SJCRH30 (cell line): ENCODE measurements around the gene GPR21. TPM values are rescaled to one million over a fixed set of nuclear protein-coding genes. Genes with fewer than 3 reads are reported as not detected.

ENCODE experiments used
- DNase-seq, 2 experiments: peaks; one replicate each; pipeline ENCODE4 v3.0.0-alpha.2; 2015 to 2020
- H3K27ac ChIP-seq: fragments of 250-450 bp; sonication (Bioruptor Pico); 2 replicates; pipeline ENCODE4 v1.5.1; 2020; ENCODE audit warnings: mild to moderate bottlenecking, moderate library complexity
- H3K27me3 ChIP-seq: fragments of 250-450 bp; sonication (Bioruptor Pico); 2 replicates; pipeline ENCODE4 v1.5.1; 2020; ENCODE audit warnings: mild to moderate bottlenecking, moderate library complexity
- H3K36me3 ChIP-seq: fragments of 250-450 bp; sonication (Bioruptor Pico); 2 replicates; pipeline ENCODE4 v1.5.1; 2020; ENCODE audit warnings: mild to moderate bottlenecking, moderate library complexity
- H3K4me1 ChIP-seq: fragments of 250-450 bp; sonication (Bioruptor Pico); 2 replicates; pipeline ENCODE4 v1.5.1; 2020; ENCODE audit warnings: mild to moderate bottlenecking, moderate library complexity
- H3K4me3 ChIP-seq: fragments of 250-450 bp; sonication (Bioruptor Pico); 2 replicates; pipeline ENCODE4 v1.5.1; 2020; ENCODE audit warnings: mild to moderate bottlenecking, moderate library complexity
- H3K9me3 ChIP-seq: fragments of 250-450 bp; sonication (Bioruptor Pico); replicated peaks from 2 replicates; pipeline ENCODE4 v1.5.1; 2020; ENCODE audit warnings: mild to moderate bottlenecking, moderate library complexity
- total RNA-seq: library from RNA; depleted of rRNA; stranded (reverse); fragments of >200 nt; shearing (Covaris generic); gene quantifications from 2 replicates; pipeline ENCODE4 v1.2.3, GENCODE V29; 2014

GPR21 gene
- total RNA-seq, 1 experiment from 2014 or later = 1.7 TPM

DNA sequence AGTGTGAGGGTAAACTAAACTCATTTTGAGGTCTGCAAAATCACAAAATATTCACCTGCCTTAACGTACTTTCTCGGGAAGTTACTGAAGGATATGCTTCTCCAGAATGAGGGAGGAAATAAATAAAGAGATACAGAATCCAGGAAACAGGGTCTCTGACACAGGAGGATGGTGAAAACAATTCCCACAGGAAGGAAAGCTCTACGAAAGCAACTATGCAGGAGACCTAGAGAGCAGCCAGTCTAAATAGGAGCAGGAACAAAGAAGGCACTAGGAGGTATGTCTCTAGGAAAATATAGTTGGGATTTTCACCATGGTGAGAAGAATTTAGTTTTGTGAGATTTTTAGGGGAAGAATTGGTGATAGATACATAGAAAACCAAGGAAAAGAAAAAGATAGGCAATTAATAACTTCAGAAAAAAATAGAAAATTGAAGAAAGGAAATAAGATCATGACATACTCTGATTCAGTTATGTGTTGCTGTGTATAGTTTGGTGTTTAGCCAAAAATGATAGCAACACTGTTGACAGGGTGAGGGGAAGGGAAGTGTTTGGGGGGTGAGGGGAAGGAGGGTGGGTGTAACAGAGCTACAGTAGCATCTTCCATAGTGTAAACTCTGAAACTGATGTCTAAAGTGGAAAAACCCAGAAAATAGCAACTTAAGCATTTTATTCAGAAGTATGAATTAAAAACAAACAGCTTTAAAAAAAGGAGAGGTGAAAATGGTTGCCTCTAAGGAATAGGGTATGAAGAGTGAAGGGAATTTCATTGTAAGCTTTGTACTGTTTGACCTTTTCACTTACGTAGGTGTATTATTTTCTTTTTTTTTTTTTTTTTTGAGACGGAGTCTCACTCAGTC, 9.8 kb downstream of the GPR21 start:
- no peak overlapping the region for H3K4me3 ChIP-seq
- H3K36me3 ChIP-seq = peaks cover 31% of the 10 kb centered on the region
- no peak overlapping the region for H3K27ac ChIP-seq
- no peaks in the 10 kb centered on the region for H3K9me3 ChIP-seq
- DNase-seq = no peak
- H3K27me3 ChIP-seq = no peaks in the 10 kb centered on the region
- no peaks in the 10 kb centered on the region for H3K4me1 ChIP-seq

- peaks cover 27% of the 10 kb centered on the region for H3K36me3 ChIP-seq
- DNase-seq = no peak
- no peak overlapping the region for H3K4me3 ChIP-seq
- no peaks in the 10 kb centered on the region for H3K9me3 ChIP-seq
- H3K27me3 ChIP-seq = no peaks in the 10 kb centered on the region
- no peaks in the 10 kb centered on the region for H3K4me1 ChIP-seq
- no peak overlapping the region for H3K27ac ChIP-seq
Measured at GRCh38 chr9:123044586-123044985, 11.1 kb downstream of the GPR21 start.

DNA sequence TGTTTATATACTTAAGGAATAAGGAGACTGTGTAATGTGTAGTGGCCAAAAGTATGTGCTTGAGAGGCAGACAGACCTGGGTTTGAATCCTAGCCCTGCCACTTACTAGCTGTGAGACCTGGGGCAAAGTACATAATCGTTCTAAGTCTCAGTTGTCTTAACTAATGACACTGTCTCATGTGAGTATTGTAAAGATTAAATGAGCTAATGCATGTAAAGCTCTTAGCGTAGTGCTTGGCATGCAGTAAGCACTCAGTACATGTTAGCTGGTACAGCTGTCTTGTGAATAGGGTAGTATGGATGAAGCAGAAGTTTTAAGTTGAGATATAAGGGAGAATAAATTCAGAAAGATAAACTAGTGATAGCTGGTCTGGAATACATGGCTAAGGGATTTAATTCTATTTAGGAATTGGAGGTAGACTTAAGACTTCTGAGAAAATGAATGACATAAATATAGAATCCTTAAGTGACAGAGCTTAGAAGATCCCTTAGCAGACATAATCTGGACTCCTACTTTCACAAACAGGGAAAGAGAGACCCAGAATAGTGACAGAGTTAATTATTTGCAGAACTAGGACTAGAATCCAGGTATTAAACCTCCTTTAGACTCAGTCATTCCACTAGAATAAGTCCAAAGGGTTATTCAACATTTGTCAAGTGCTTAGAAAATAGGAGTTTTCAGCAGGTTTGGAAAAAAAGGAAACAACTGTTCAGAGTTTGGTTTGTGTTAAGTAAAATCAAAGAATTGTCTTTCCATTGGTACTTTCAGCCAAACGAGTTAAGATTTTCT, 13.1 kb downstream of the GPR21 start:
- no peaks in the 10 kb centered on the region for H3K4me1 ChIP-seq
- no peaks in the 10 kb centered on the region for H3K27me3 ChIP-seq
- no peak for DNase-seq
- no peak overlapping the region for H3K27ac ChIP-seq
- H3K36me3 ChIP-seq = peaks cover 18% of the 10 kb centered on the region
- H3K9me3 ChIP-seq = no peaks in the 10 kb centered on the region
- H3K4me3 ChIP-seq = no peak overlapping the region

GRCh38 chr9:123048748-123049147, 15.3 kb downstream of the GPR21 start:
- Histone ChIP-seq H3K4me1 (no peaks in the 10 kb centered on the region; the same call in 1 of the 2 replicates), H3K27ac (no peak overlapping the region)
- DNase-seq = no peak

GRCh38 chr9:123049589-123050222, 16.2 kb downstream of the GPR21 start:
- no peaks in the 10 kb centered on the region for H3K9me3 ChIP-seq
- H3K27ac ChIP-seq = no peak overlapping the region
- no peak overlapping the region for H3K4me3 ChIP-seq
- H3K27me3 ChIP-seq = no peaks in the 10 kb centered on the region
- no peaks in the 10 kb centered on the region; the same call in 1 of the 2 replicates for H3K4me1 ChIP-seq
- DNase-seq = no peak
- H3K36me3 ChIP-seq = peaks cover 11% of the 10 kb centered on the region

More at GRCh38 chr9:123048748-123049147, 15.3 kb downstream of the GPR21 start:
- H3K4me3 ChIP-seq = no peak overlapping the region
- no peaks in the 10 kb centered on the region for H3K9me3 ChIP-seq
- H3K27me3 ChIP-seq = no peaks in the 10 kb centered on the region
- H3K36me3 ChIP-seq = peaks cover 8% of the 10 kb centered on the region; the same call in 1 of the 2 replicates

DNA sequence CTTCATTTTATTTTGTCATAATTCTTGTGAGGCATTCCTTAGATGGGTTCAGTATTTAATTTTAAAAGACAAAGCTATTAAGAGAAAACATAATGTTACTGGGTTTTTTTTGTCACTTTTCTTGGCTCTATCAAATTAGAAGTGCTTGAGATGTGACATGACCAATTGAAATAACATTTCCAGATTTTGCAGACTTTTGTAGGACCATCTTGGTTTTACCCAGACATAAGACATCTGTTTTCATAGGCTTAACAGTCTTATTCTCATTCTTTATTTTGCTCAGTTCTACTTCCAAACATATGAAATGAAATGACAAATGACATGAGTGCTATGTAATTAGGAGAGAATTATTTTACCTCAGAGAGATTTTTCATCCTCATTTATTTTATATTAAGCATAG, 19.6 kb downstream of the GPR21 start:
- Histone ChIP-seq H3K27me3 (no peaks in the 10 kb centered on the region), H3K27ac (no peak overlapping the region), H3K9me3 (no peaks in the 10 kb centered on the region), H3K36me3 (peaks cover 17% of the 10 kb centered on the region), H3K4me1 (no peaks in the 10 kb centered on the region; the same call in 1 of the 2 replicates), H3K4me3 (no peak overlapping the region)
- no peak for DNase-seq

DNA sequence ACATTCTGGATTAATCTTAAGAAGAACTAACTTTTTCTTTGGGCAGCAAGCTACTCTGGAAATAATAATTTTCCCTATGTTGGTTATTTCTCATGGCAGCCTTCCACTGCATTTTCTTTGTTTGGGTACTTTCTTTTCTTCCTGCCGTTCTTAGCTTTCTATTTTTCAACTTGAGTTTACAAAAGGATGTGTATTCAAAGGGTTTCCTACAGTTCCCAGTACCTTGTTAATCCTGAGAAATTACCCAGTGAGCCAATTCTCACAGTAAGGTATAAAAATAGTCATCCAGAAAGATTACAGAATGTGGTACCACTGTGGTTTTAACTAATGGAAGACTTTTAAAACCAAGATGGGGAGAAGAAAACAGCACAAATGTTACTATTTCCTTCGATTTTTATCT, 20.2 kb downstream of the GPR21 start:
- no peaks in the 10 kb centered on the region; the same call in 1 of the 2 replicates for H3K4me1 ChIP-seq
- no peak overlapping the region for H3K4me3 ChIP-seq
- H3K27ac ChIP-seq = no peak overlapping the region
- H3K27me3 ChIP-seq = no peaks in the 10 kb centered on the region
- H3K9me3 ChIP-seq = no peaks in the 10 kb centered on the region
- H3K36me3 ChIP-seq = peaks cover 17% of the 10 kb centered on the region
- no peak for DNase-seq

- no peaks in the 10 kb centered on the region for H3K27me3 ChIP-seq
- peaks cover 20% of the 10 kb centered on the region for H3K36me3 ChIP-seq
- H3K27ac ChIP-seq = no peak overlapping the region
- no peak for DNase-seq
- no peaks in the 10 kb centered on the region for H3K9me3 ChIP-seq
- H3K4me3 ChIP-seq = no peak overlapping the region
- H3K4me1 ChIP-seq = peaks cover 23% of the 10 kb centered on the region
Measured at GRCh38 chr9:123058834-123059233, 25.4 kb downstream of the GPR21 start.

DNA sequence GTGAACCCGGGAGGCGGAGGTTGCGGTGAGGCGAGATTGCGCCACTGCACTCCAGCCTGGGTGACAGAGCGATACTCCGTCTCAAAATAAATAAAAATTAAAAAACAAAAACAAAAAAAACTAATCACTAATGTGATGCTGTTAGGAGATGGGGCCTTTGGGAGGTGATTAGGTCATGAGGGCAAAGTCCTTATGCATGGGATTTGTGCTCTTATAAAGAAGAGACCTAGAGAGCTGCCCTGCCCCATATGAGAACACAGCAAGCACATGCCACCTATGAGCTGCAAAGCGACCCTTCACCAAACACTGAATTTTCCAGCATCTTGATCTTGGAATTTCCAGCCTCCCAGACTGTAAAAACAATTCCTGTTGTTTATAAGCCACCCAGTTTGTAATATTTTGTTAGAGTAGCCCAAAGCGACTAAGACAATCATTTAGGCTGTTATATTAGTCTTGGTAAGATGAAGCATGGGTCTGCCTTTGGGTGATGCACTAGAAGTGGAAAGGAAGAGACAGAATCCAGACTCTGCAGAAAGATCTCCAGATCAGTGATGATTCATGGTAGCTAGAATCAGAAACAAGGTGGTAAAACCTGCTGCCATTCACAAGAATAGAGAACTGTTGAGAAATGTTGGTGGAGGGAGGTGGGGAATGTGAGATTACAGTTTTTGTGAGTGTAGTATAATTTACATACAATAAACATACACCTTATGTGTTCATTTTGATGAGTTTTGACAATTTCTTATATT, 26.2 kb downstream of the GPR21 start:
- Histone ChIP-seq H3K27me3 (no peaks in the 10 kb centered on the region), H3K4me3 (no peak overlapping the region), H3K9me3 (no peaks in the 10 kb centered on the region), H3K36me3 (peaks cover 17% of the 10 kb centered on the region), H3K27ac (no peak overlapping the region), H3K4me1 (peaks cover 31% of the 10 kb centered on the region)
- DNase-seq = no peak

- no peak for DNase-seq
Measured at GRCh38 chr9:123061216-123061615, 27.7 kb downstream of the GPR21 start.

DNA sequence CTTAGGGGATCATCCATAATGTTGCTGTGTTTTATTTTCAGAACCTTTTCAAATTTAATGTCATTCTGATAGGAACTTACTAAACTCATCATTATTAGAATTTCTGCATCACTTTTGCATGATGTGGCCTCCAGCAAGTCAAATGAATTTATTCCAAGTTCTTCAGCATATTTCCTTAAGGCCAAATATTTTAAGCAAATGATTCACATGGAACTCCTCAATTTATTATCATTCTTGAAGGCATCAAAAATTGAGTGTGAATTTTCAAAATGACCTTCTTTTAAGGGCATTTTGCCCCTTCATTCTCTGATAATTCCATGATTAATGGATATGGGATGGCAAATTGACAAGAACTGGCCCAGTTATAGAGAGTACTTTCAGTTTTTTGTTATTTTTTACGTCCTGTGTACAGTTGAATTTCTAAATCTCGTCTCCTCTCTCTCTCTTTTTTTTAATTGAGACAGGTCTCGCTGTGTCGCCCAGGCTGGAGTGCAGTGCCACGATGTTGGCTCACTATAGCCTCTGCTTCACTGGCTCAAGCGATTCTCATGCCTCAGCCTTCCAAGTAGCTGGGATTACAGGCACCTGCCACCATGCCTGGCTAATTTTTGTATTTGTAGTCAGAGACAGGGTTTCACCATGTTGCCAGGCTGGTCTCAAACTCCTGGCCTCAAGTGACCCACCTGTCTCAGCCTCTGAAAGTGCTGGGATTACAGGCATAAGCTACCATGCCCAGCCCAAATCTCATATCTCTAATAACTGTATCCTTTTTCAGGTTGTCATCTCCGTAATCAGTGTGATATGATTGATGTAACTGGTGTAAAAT, 29.1 kb downstream of the GPR21 start:
- Histone ChIP-seq H3K9me3 (no peaks in the 10 kb centered on the region), H3K4me1 (peaks cover 36% of the 10 kb centered on the region), H3K36me3 (peaks cover 26% of the 10 kb centered on the region), H3K27ac (peak overlapping the region; percentile 33), H3K27me3 (no peaks in the 10 kb centered on the region), H3K4me3 (no peak overlapping the region)
- DNase-seq = peak; percentile 63 to 68

More at GRCh38 chr9:123061216-123061615, 27.7 kb downstream of the GPR21 start:
- Histone ChIP-seq H3K9me3 (no peaks in the 10 kb centered on the region), H3K4me3 (no peak overlapping the region), H3K36me3 (peaks cover 13% of the 10 kb centered on the region), H3K27ac (no peak overlapping the region), H3K4me1 (peaks cover 36% of the 10 kb centered on the region), H3K27me3 (no peaks in the 10 kb centered on the region)

- no peaks in the 10 kb centered on the region for H3K27me3 ChIP-seq
- peak overlapping the region; percentile 33 for H3K27ac ChIP-seq
- H3K4me1 ChIP-seq = peaks cover 36% of the 10 kb centered on the region
- H3K36me3 ChIP-seq = peaks cover 28% of the 10 kb centered on the region
- peak in 1 of 2 experiments; percentile 24 for DNase-seq
- no peaks in the 10 kb centered on the region for H3K9me3 ChIP-seq
- H3K4me3 ChIP-seq = no peak overlapping the region
Measured at GRCh38 chr9:123063177-123063598, 29.7 kb downstream of the GPR21 start.

GRCh38 chr9:123063896-123064295, 30.4 kb downstream of the GPR21 start:
- Histone ChIP-seq H3K27ac (peak overlapping the region; percentile 33; the same call in 1 of the 2 replicates), H3K9me3 (no peaks in the 10 kb centered on the region), H3K36me3 (peaks cover 28% of the 10 kb centered on the region), H3K27me3 (no peaks in the 10 kb centered on the region), H3K4me3 (no peak overlapping the region), H3K4me1 (peaks cover 41% of the 10 kb centered on the region)
- no peak for DNase-seq
